GM23338 (cell line): Measurements from ENCODE around the gene AHDC1. TPM values are rescaled to one million over a fixed set of nuclear protein-coding genes. Genes with fewer than 3 reads are reported as not detected.

Experiments used
- ATAC-seq: fragments of 200-7000 bp; cut with Tn5 transposase; 3 replicates; pipeline ENCODE4 v1.9.1; 2020
- DNase-seq: peaks from one replicate; pipeline ENCODE4 v3.0.0-alpha.2; 2015; ENCODE audit warnings: low spot score
- H2AFZ ChIP-seq: fragments of 200-600 bp; sonication (generic); 2 replicates; pipeline ENCODE4 v1.8.0; 2016; ENCODE audit warnings: antibody characterized with exemption, mild to moderate bottlenecking, moderate library complexity
- H3F3A ChIP-seq: fragments of 200-600 bp; sonication (generic); replicated peaks from 2 replicates; pipeline ENCODE4 v1.8.0; 2017; ENCODE audit warnings: antibody characterized with exemption, mixed run types, low read depth
- H3K27ac ChIP-seq: fragments of 200-600 bp; sonication (generic); 2 replicates; pipeline ENCODE4 v1.6.1; 2016; ENCODE audit warnings: low read depth
- H3K27me3 ChIP-seq: fragments of 200-600 bp; sonication (generic); 2 replicates; pipeline ENCODE4 v1.8.0; 2016; ENCODE audit warnings: mild to moderate bottlenecking, mixed run types, moderate library complexity; ENCODE audit not compliant: insufficient read depth
- H3K36me3 ChIP-seq: fragments of 200-600 bp; sonication (generic); 2 replicates; pipeline ENCODE4 v1.8.0; 2016; ENCODE audit warnings: mild to moderate bottlenecking; ENCODE audit not compliant: insufficient read depth
- H3K4me1 ChIP-seq: fragments of 200-600 bp; sonication (generic); 2 replicates; pipeline ENCODE4 v1.8.0; 2016; ENCODE audit warnings: mild to moderate bottlenecking, moderate library complexity; ENCODE audit not compliant: insufficient read depth
- H3K4me2 ChIP-seq: fragments of 200-600 bp; sonication (generic); 2 replicates; pipeline ENCODE4 v1.7.1; 2017; ENCODE audit warnings: mixed run types
- H3K4me3 ChIP-seq: fragments of 200-600 bp; sonication (generic); 2 replicates; pipeline ENCODE4 v1.6.1; 2016; ENCODE audit warnings: mixed run types
- H3K79me2 ChIP-seq: fragments of 200-600 bp; sonication (generic); replicated peaks from 2 replicates; pipeline ENCODE4 v1.8.0; 2017; ENCODE audit warnings: mild to moderate bottlenecking; ENCODE audit not compliant: insufficient read depth
- H3K9me2 ChIP-seq: fragments of 200-600 bp; sonication (generic); 2 replicates; pipeline ENCODE4 v1.8.0; 2017; ENCODE audit not compliant: insufficient read depth
- H4K20me1 ChIP-seq: fragments of 200-600 bp; sonication (generic); replicated peaks from 2 replicates; pipeline ENCODE4 v1.8.0; 2017; ENCODE audit warnings: mild to moderate bottlenecking; ENCODE audit not compliant: insufficient read depth
- H3K27ac Mint-ChIP-seq: 2 replicates; pipeline ENCODE4 v1.8.0; 2020; ENCODE audit warnings: inconsistent platforms, mild to moderate bottlenecking, moderate library complexity, mixed read lengths
- H3K27me3 Mint-ChIP-seq: 3 replicates; pipeline ENCODE4 v1.8.0; 2022; ENCODE audit warnings: low read depth, mild to moderate bottlenecking, moderate library complexity, mixed read lengths, inconsistent platforms; ENCODE audit not compliant: insufficient read depth, poor library complexity
- H3K36me3 Mint-ChIP-seq: 3 replicates; pipeline ENCODE4 v1.8.0; 2021; ENCODE audit warnings: low read depth, mild to moderate bottlenecking, inconsistent platforms, moderate library complexity, mixed read lengths
- H3K4me1 Mint-ChIP-seq: 3 replicates; pipeline ENCODE4 v1.8.0; 2020; ENCODE audit warnings: mild to moderate bottlenecking, inconsistent platforms, mixed read lengths
- H3K4me3 Mint-ChIP-seq: 3 replicates; pipeline ENCODE4 v1.8.0; 2021; ENCODE audit warnings: moderate library complexity, mild to moderate bottlenecking, inconsistent platforms, mixed read lengths
- H3K9me3 Mint-ChIP-seq: 3 replicates; pipeline ENCODE4 v1.8.0; 2020; ENCODE audit warnings: moderate library complexity, mild to moderate bottlenecking, inconsistent platforms, mixed read lengths
- CREB1 ChIP-seq: fragments of 250-450 bp; sonication (Bioruptor Pico); IDR thresholded peaks from 2 replicates; pipeline ENCODE4 v1.5.0; 2020; ENCODE audit warnings: low read depth, mild to moderate bottlenecking, moderate library complexity
- EZH2 ChIP-seq: fragments of 200-600 bp; sonication (generic); IDR thresholded peaks from one replicate; pipeline ENCODE4 v1.8.0; 2017; ENCODE audit warnings: antibody characterized with exemption, mild to moderate bottlenecking, low read depth; ENCODE audit not compliant: unreplicated experiment
- EZH2phosphoT487 ChIP-seq: fragments of 200-600 bp; sonication (generic); IDR thresholded peaks from one replicate; pipeline ENCODE4 v1.8.1; 2018; ENCODE audit warnings: antibody characterized with exemption; ENCODE audit not compliant: unreplicated experiment
- JUNB ChIP-seq: IDR thresholded peaks from one replicate; pipeline ENCODE4 v1.6.1; 2016; ENCODE audit warnings: antibody characterized with exemption; ENCODE audit not compliant: unreplicated experiment
- NANOG ChIP-seq: IDR thresholded peaks from 2 replicates; pipeline ENCODE4 v1.6.1; 2016; ENCODE audit warnings: antibody characterized with exemption, borderline replicate concordance
- POLR2AphosphoS5 ChIP-seq: IDR thresholded peaks from 2 replicates; pipeline ENCODE4 v1.6.1; 2016; ENCODE audit warnings: antibody characterized with exemption, low read depth
- STAT1 ChIP-seq: IDR thresholded peaks from one replicate; pipeline ENCODE4 v1.6.1; 2016; ENCODE audit warnings: antibody characterized with exemption; ENCODE audit not compliant: unreplicated experiment
- ZNF114 ChIP-seq: fragments of 250-450 bp; sonication (Bioruptor Pico); IDR thresholded peaks from 2 replicates; pipeline ENCODE4 v1.5.0; 2020; ENCODE audit warnings: mild to moderate bottlenecking, moderate library complexity
- ZNF331 ChIP-seq: fragments of 250-450 bp; sonication (Bioruptor Pico); IDR thresholded peaks from 2 replicates; pipeline ENCODE4 v1.5.0; 2020; ENCODE audit warnings: low read depth, mild to moderate bottlenecking, moderate library complexity
- polyA plus RNA-seq: library from polyadenylated mRNA; unstranded; fragments of >200 nt; fragmentation: Nextera tagmentation; extraction: Ambion mirVana; gene quantifications from 2 replicates; pipeline ENCODE4 v1.2.1, GENCODE V29; 2016
- total RNA-seq: library from RNA; depleted of rRNA; stranded (reverse); fragments of >200 nt; shearing (Covaris generic); gene quantifications from 2 replicates; pipeline ENCODE4 v1.2.3, GENCODE V29; 2014
- TF ChIP-seq, protein P1 (sequence below), 2 experiments: fragments of 200-600 bp in 1 of 2; sonication (generic) in 1 of 2; conservative IDR thresholded peaks; 2 replicates each; pipeline versions ENCODE4 v1.5.1 to v1.6.1; 2016 to 2017; ENCODE audit warnings: antibody characterized with exemption in 2 of 2, low read depth in 2 of 2, mild to moderate bottlenecking in 2 of 2, moderate library complexity in 1 of 2
- TF ChIP-seq, protein P2 (sequence below): IDR thresholded peaks from one replicate; pipeline ENCODE4 v1.6.1; 2018; ENCODE audit warnings: antibody characterized with exemption; ENCODE audit not compliant: unreplicated experiment
- TF ChIP-seq, protein P3 (sequence below): fragments of 250-450 bp; sonication (Bioruptor Pico); IDR thresholded peaks from 2 replicates; pipeline ENCODE4 v1.5.0; 2020; ENCODE audit warnings: mild to moderate bottlenecking, moderate library complexity
- TF ChIP-seq, protein P4 (sequence below): IDR thresholded peaks from 2 replicates; pipeline ENCODE4 v1.6.1; 2016; ENCODE audit warnings: antibody characterized with exemption

Gene AHDC1
- total and polyA plus RNA-seq, 2 experiments from 2014 or later: 8.3 to 22.2 TPM

DNA sequence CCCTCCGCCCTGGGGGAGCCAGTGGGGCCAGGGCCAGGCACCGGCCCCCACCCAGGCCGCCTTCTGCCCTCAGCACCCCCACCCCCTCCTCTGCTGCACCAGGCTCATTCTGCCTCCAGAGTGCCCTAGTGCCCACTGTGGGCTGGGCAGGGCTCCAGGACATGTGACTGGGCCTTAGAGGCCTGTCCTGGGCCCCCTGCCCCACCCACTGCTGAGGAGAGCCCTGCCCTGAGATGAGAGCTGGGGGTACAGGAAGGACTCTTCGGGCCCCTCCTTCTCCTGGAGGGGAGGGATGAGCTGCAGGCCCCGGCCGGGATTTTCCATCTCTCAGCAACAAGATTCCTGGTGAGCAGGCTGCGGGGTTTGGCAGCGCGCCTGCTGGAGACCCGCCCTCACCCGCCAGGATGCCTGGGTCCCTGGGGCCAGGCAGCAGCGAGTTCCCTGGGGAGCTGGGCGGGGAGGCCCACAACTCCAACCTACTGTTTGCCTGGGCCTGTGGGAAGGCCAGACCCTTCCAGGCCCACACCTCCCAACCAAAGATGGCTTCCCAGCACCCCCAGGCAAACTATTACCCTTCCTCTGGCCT, 14.0 kb downstream of the AHDC1 start:
- Histone ChIP-seq H3F3A (no peaks in the 10 kb centered on the region; the same call in 1 of the 2 replicates), H3K4me2 (no peak overlapping the region), H3K27ac (no peak overlapping the region; the same call in 1 of the 2 replicates), H3K79me2 (peaks cover 22% of the 10 kb centered on the region), H2AFZ (no peak overlapping the region), H3K9me2 (no peaks in the 10 kb centered on the region), H4K20me1 (no peaks in the 10 kb centered on the region; the same call in none of the 2 replicates), H3K4me1 (peaks cover 35% of the 10 kb centered on the region), H3K36me3 (no peaks in the 10 kb centered on the region), H3K27me3 (no peaks in the 10 kb centered on the region), H3K4me3 (no peak overlapping the region)
- TF ChIP-seq EZH2 (no peak), STAT1 (no peak), NANOG (no peak), ZNF331 (CRISPR knock-in tag) (no peak), POLR2AphosphoS5 (no peak), EZH2phosphoT487 (no peak), CREB1 (CRISPR knock-in tag) (no peak), JUNB (no peak), ZNF114 (CRISPR knock-in tag) (no peak)
- TF ChIP-seq, protein P1, sequence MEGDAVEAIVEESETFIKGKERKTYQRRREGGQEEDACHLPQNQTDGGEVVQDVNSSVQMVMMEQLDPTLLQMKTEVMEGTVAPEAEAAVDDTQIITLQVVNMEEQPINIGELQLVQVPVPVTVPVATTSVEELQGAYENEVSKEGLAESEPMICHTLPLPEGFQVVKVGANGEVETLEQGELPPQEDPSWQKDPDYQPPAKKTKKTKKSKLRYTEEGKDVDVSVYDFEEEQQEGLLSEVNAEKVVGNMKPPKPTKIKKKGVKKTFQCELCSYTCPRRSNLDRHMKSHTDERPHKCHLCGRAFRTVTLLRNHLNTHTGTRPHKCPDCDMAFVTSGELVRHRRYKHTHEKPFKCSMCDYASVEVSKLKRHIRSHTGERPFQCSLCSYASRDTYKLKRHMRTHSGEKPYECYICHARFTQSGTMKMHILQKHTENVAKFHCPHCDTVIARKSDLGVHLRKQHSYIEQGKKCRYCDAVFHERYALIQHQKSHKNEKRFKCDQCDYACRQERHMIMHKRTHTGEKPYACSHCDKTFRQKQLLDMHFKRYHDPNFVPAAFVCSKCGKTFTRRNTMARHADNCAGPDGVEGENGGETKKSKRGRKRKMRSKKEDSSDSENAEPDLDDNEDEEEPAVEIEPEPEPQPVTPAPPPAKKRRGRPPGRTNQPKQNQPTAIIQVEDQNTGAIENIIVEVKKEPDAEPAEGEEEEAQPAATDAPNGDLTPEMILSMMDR (conservative IDR thresholded peaks at IDR 0.05; ENCODE audit: low read depth in 2 of 2): no peak
- TF ChIP-seq, protein P2, sequence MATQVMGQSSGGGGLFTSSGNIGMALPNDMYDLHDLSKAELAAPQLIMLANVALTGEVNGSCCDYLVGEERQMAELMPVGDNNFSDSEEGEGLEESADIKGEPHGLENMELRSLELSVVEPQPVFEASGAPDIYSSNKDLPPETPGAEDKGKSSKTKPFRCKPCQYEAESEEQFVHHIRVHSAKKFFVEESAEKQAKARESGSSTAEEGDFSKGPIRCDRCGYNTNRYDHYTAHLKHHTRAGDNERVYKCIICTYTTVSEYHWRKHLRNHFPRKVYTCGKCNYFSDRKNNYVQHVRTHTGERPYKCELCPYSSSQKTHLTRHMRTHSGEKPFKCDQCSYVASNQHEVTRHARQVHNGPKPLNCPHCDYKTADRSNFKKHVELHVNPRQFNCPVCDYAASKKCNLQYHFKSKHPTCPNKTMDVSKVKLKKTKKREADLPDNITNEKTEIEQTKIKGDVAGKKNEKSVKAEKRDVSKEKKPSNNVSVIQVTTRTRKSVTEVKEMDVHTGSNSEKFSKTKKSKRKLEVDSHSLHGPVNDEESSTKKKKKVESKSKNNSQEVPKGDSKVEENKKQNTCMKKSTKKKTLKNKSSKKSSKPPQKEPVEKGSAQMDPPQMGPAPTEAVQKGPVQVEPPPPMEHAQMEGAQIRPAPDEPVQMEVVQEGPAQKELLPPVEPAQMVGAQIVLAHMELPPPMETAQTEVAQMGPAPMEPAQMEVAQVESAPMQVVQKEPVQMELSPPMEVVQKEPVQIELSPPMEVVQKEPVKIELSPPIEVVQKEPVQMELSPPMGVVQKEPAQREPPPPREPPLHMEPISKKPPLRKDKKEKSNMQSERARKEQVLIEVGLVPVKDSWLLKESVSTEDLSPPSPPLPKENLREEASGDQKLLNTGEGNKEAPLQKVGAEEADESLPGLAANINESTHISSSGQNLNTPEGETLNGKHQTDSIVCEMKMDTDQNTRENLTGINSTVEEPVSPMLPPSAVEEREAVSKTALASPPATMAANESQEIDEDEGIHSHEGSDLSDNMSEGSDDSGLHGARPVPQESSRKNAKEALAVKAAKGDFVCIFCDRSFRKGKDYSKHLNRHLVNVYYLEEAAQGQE: no peak
- TF ChIP-seq, protein P3, sequence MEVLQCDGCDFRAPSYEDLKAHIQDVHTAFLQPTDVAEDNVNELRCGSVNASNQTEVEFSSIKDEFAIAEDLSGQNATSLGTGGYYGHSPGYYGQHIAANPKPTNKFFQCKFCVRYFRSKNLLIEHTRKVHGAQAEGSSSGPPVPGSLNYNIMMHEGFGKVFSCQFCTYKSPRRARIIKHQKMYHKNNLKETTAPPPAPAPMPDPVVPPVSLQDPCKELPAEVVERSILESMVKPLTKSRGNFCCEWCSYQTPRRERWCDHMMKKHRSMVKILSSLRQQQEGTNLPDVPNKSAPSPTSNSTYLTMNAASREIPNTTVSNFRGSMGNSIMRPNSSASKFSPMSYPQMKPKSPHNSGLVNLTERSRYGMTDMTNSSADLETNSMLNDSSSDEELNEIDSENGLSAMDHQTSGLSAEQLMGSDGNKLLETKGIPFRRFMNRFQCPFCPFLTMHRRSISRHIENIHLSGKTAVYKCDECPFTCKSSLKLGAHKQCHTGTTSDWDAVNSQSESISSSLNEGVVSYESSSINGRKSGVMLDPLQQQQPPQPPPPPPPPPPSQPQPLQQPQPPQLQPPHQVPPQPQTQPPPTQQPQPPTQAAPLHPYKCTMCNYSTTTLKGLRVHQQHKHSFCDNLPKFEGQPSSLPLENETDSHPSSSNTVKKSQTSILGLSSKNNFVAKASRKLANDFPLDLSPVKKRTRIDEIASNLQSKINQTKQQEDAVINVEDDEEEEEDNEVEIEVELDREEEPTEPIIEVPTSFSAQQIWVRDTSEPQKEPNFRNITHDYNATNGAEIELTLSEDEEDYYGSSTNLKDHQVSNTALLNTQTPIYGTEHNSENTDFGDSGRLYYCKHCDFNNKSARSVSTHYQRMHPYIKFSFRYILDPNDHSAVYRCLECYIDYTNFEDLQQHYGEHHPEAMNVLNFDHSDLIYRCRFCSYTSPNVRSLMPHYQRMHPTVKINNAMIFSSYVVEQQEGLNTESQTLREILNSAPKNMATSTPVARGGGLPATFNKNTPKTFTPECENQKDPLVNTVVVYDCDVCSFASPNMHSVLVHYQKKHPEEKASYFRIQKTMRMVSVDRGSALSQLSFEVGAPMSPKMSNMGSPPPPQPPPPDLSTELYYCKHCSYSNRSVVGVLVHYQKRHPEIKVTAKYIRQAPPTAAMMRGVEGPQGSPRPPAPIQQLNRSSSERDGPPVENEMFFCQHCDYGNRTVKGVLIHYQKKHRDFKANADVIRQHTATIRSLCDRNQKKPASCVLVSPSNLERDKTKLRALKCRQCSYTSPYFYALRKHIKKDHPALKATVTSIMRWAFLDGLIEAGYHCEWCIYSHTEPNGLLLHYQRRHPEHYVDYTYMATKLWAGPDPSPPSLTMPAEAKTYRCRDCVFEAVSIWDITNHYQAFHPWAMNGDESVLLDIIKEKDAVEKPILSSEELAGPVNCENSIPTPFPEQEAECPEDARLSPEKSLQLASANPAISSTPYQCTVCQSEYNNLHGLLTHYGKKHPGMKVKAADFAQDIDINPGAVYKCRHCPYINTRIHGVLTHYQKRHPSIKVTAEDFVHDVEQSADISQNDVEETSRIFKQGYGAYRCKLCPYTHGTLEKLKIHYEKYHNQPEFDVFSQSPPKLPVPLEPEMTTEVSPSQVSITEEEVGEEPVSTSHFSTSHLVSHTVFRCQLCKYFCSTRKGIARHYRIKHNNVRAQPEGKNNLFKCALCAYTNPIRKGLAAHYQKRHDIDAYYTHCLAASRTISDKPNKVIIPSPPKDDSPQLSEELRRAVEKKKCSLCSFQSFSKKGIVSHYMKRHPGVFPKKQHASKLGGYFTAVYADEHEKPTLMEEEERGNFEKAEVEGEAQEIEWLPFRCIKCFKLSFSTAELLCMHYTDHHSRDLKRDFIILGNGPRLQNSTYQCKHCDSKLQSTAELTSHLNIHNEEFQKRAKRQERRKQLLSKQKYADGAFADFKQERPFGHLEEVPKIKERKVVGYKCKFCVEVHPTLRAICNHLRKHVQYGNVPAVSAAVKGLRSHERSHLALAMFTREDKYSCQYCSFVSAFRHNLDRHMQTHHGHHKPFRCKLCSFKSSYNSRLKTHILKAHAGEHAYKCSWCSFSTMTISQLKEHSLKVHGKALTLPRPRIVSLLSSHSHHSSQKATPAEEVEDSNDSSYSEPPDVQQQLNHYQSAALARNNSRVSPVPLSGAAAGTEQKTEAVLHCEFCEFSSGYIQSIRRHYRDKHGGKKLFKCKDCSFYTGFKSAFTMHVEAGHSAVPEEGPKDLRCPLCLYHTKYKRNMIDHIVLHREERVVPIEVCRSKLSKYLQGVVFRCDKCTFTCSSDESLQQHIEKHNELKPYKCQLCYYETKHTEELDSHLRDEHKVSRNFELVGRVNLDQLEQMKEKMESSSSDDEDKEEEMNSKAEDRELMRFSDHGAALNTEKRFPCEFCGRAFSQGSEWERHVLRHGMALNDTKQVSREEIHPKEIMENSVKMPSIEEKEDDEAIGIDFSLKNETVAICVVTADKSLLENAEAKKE: no peak
- TF ChIP-seq, protein P4, sequence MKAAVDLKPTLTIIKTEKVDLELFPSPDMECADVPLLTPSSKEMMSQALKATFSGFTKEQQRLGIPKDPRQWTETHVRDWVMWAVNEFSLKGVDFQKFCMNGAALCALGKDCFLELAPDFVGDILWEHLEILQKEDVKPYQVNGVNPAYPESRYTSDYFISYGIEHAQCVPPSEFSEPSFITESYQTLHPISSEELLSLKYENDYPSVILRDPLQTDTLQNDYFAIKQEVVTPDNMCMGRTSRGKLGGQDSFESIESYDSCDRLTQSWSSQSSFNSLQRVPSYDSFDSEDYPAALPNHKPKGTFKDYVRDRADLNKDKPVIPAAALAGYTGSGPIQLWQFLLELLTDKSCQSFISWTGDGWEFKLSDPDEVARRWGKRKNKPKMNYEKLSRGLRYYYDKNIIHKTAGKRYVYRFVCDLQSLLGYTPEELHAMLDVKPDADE: no peak
- Mint-ChIP-seq H3K36me3 (no peaks in the 10 kb centered on the region), H3K4me1 (peaks cover 14% of the 10 kb centered on the region), H3K27ac (no peak overlapping the region), H3K4me3 (no peak overlapping the region), H3K27me3 (peaks cover 2% of the 10 kb centered on the region), H3K9me3 (no peaks in the 10 kb centered on the region)
- DNase-seq (no peak), ATAC-seq (no peak; the same call in 2 of the 3 replicates)
